Lung (tissue), 12 donors: ENCODE measurements around the gene BCOR. TPM values are rescaled to one million over a fixed set of nuclear protein-coding genes. Genes with fewer than 3 reads are reported as not detected.

Source experiments
- ATAC-seq: fragments of 200-7000 bp; cut with Tn5 transposase; one replicate; pipeline ENCODE4 v1.9.1; 2020; ENCODE audit warnings: moderate number of reproducible peaks; ENCODE audit not compliant: insufficient read depth, low FRiP score
- DNase-seq, 3 donors: peaks; one replicate each; pipeline ENCODE4 v3.0.0-alpha.2; 2013 to 2017
- H3K27ac ChIP-seq, 2 donors: one replicate each; pipeline ENCODE4 v1.5.1; 2013; ENCODE audit warnings: mild to moderate bottlenecking in 2 of 2, moderate library complexity in 2 of 2, control low read depth in 1 of 2, inconsistent platforms in 1 of 2, low read depth in 1 of 2, low read length in 1 of 2
- H3K27me3 ChIP-seq, 3 donors: one replicate each; pipeline ENCODE4 v1.5.1; 2013; ENCODE audit warnings: low read length in 2 of 3; ENCODE audit not compliant: control insufficient read depth in 3 of 3, insufficient read depth in 3 of 3
- H3K36me3 ChIP-seq, 4 donors: one replicate each; pipeline ENCODE4 v1.5.1; 2013; ENCODE audit warnings: low read length in 4 of 4, mild to moderate bottlenecking in 1 of 4, moderate library complexity in 1 of 4; ENCODE audit not compliant: control insufficient read depth in 4 of 4, insufficient read depth in 4 of 4
- H3K4me1 ChIP-seq, 5 donors: one replicate each; pipeline ENCODE4 v1.5.1; 2013; ENCODE audit warnings: low read length in 5 of 5, mild to moderate bottlenecking in 2 of 5, moderate library complexity in 1 of 5; ENCODE audit not compliant: control insufficient read depth in 5 of 5, insufficient read depth in 5 of 5
- H3K4me3 ChIP-seq: one replicate; pipeline ENCODE4 v1.5.1; 2013; ENCODE audit warnings: mild to moderate bottlenecking, control low read depth, moderate library complexity
- H3K9ac ChIP-seq, 2 donors: one replicate each; pipeline ENCODE4 v1.5.1; 2013; ENCODE audit warnings: low read length in 2 of 2, control low read depth in 1 of 2; ENCODE audit not compliant: insufficient read depth in 1 of 2
- H3K9me3 ChIP-seq, 4 donors: one replicate each; pipeline ENCODE4 v1.5.1; 2013; ENCODE audit warnings: low read length in 3 of 4, mild to moderate bottlenecking in 1 of 4, moderate library complexity in 1 of 4; ENCODE audit not compliant: control insufficient read depth in 4 of 4, insufficient read depth in 3 of 4
- WGBS, 2 donors: extraction: QIAGEN DNeasy Blood & Tissue Kit; methylation state at CpG; one replicate each; pipeline ENCODE4 v1.1.7; 2013; 5-methylcytosine and 5-hydroxymethylcytosine counted together
- polyA plus RNA-seq, 2 donors: library from polyadenylated mRNA; stranded (reverse); fragments of 200-250 nt; gene quantifications; one replicate each; pipeline ENCODE4 v1.2.1, GENCODE V29; 2013
- total RNA-seq, 2 donors: library from RNA; depleted of rRNA in 1 of 2; stranded (reverse); fragments of >200 nt in 1 of 2; gene quantifications; one replicate each; pipeline ENCODE4 v1.2.1, GENCODE V29; 2014 to 2021
- TF ChIP-seq, protein P1 (sequence below): IDR thresholded peaks from 2 replicates; pipeline ENCODE4 v1.5.1; 2012; ENCODE audit warnings: mild to moderate bottlenecking; ENCODE audit errors: control extremely low read depth, extremely low read depth
- donor health status: control.
- donor health status: control.
- donor health status: Bipolar disorder and iron deficiency.
- donor health status: healthy.
- donor health status: DM: yes; HTN: yes; CAD: no.

Gene BCOR
- total and polyA plus RNA-seq, 4 donors = 10.8 to 67.2 (median 15.9) TPM

DNA sequence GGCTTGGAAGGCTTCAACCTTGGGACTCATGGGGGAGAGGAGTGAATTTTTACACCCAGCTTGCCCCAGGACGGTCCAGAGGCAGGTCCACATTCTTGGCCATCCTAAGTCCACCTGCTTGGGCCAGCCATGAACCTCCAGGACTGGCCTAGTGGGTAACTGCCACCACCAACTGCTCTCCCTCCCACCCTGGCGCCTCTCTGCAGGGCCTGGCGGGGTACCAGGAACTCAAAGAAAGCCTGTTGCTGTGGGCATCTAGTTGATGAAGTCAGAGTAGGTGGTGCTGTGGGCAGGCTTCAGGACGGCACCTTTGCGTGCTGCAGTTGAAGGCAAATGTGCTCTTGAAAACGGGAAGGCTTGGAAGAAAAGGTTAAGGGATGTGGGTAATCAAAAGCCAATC is 12.0 kb downstream of the BCOR start:
- H3K9me3 ChIP-seq = peaks cover 0 to 3% (median 0%) of the 10 kb centered on the region in 4 donors
- no peak overlapping the region for H3K9ac ChIP-seq
- H3K36me3 ChIP-seq = no peaks in the 10 kb centered on the region
- no peak overlapping the region for H3K4me3 ChIP-seq
- DNase-seq (peak in 1 of 3 donors; percentile 34), ATAC-seq (no peak)
- H3K27me3 ChIP-seq = peaks cover 4 to 62% (median 24%) of the 10 kb centered on the region in 3 donors
- WGBS, 2 donors = 35 to 59% methylated on average over 6 of the region's 6 CpGs
- TF ChIP-seq, protein P1, sequence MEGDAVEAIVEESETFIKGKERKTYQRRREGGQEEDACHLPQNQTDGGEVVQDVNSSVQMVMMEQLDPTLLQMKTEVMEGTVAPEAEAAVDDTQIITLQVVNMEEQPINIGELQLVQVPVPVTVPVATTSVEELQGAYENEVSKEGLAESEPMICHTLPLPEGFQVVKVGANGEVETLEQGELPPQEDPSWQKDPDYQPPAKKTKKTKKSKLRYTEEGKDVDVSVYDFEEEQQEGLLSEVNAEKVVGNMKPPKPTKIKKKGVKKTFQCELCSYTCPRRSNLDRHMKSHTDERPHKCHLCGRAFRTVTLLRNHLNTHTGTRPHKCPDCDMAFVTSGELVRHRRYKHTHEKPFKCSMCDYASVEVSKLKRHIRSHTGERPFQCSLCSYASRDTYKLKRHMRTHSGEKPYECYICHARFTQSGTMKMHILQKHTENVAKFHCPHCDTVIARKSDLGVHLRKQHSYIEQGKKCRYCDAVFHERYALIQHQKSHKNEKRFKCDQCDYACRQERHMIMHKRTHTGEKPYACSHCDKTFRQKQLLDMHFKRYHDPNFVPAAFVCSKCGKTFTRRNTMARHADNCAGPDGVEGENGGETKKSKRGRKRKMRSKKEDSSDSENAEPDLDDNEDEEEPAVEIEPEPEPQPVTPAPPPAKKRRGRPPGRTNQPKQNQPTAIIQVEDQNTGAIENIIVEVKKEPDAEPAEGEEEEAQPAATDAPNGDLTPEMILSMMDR = no peak
- peaks cover 7 to 85% (median 33%) of the 10 kb centered on the region in 5 donors for H3K4me1 ChIP-seq
- H3K27ac ChIP-seq = peak overlapping the region in 1 of 2 donors; percentile 23

DNA sequence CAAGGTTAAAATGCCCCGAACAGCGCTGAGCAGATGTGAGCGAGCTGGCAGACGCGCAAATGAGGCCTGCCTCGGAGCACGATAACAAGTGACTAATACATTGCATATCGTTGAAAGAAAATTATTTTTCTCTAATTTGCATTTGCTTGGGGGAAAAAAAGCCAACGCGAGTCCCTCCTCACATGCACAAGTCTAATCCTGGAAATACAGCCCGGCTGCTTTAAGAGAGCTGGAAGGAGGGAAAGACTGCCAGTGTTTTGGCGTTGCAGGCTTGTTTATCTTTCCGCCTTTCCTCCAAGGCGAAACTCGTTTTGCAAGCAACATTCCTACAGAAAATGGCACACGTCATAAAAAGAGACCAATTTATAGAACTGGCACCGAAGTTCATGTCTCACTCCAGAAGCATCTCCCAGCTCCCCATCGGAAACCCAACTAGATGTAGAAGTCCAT is 12.6 kb downstream of the BCOR start:
- peaks cover 0 to 3% (median 0%) of the 10 kb centered on the region in 4 donors for H3K9me3 ChIP-seq
- H3K36me3 ChIP-seq = no peaks in the 10 kb centered on the region
- H3K4me1 ChIP-seq = peaks cover 7 to 87% (median 35%) of the 10 kb centered on the region in 5 donors
- TF ChIP-seq, protein P1 = no peak
- no peak overlapping the region for H3K4me3 ChIP-seq
- WGBS, 2 donors = 29 to 69% methylated on average over 18 of the region's 18 CpGs
- no peak overlapping the region for H3K9ac ChIP-seq
- DNase-seq (peak; percentile 73 to 91 (median 86)), ATAC-seq (no peak)
- no peak overlapping the region for H3K27ac ChIP-seq
- H3K27me3 ChIP-seq = peaks cover 4 to 64% (median 23%) of the 10 kb centered on the region in 3 donors

DNA sequence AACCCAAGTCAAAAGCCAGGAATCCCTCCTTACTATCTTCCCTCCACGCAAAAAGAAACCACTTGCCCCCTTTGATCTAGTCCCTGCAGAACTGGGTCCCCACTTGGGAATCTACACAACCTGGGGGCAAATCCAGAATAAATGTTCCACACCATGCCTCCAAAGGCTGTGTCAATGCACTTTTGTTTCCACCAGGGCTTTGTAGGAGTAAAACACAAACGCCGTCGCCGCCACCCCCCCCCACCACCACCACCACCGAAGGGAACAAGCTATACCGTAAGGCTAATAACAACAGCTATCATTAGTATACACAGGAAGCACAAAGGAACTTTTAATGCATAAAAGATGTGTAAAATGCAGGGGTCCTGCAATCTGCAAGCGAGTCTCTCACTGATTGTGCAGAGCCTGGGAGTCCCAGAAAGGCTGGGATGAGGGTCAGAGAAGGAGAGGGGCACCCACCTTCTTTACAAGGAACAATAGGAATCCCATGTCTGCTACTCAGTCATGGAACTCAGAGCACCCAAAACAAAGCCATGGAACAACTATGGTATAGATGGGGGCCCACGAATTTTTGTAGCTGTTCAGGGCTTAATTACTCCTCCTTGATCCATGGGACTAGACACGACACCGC is 13.2 kb downstream of the BCOR start:
- H3K27me3 ChIP-seq = peaks cover 4 to 61% (median 22%) of the 10 kb centered on the region in 3 donors
- DNase-seq (peak in 1 of 3 donors; percentile 22), ATAC-seq (no peak)
- H3K27ac ChIP-seq = no peak overlapping the region
- peaks cover 7 to 84% (median 35%) of the 10 kb centered on the region in 5 donors for H3K4me1 ChIP-seq
- H3K9me3 ChIP-seq = peaks cover 0 to 2% (median 0%) of the 10 kb centered on the region in 4 donors
- no peak overlapping the region for H3K9ac ChIP-seq
- H3K36me3 ChIP-seq = no peaks in the 10 kb centered on the region
- no peak overlapping the region for H3K4me3 ChIP-seq
- 28 to 47% methylated on average over 11 of the region's 11 CpGs for WGBS, 2 donors
- TF ChIP-seq, protein P1 = no peak
